Left renal cortex interstitium (tissue), 4 donors: Measurements from ENCODE around the gene TJP2. TPM values are rescaled to one million over a fixed set of nuclear protein-coding genes. Genes with fewer than 3 reads are reported as not detected.

ENCODE experiments used
- DNase-seq, 4 donors: peaks; one replicate each; pipeline ENCODE4 v3.0.0-alpha.2; 2013; ENCODE audit warnings: low read depth in 4 of 4, low spot score in 2 of 4, missing footprints in 1 of 4
- polyA plus RNA-seq, 4 donors: library from polyadenylated mRNA; unstranded; fragments of 120-200 nt; gene quantifications; one replicate each; pipeline ENCODE4 v1.2.1, GENCODE V29; 2013; ENCODE audit not compliant: insufficient read length in 4 of 4

TJP2 gene
- polyA plus RNA-seq, 4 donors, result 82.8 to 108 (median 99.3) TPM

- DNase-seq, result no peak
These were observed 16.2 kb downstream of the TJP2 start for GRCh38 chr9:69190086-69190862.

DNA sequence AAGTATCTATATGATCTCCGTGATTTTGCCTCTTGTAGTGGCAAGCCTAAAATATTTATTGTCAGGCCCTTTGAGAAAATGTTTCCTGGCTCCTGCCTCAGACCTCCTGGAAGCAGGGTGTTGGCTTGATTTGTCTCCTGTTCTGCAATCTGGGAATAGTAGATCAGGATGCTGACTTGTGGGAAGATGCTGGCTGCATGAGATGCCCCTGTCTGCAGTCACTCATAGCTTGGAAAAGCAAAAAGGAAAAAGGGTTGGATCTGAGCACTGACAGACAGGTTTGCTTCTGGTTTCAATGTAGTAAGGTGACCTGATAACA, 16.7 kb downstream of the TJP2 start:
- DNase-seq, result no peak

GRCh38 chr9:69191231-69191630, 17.2 kb downstream of the TJP2 start:
- DNase-seq, result no peak

- DNase-seq, result no peak
These were observed 18.1 kb downstream of the TJP2 start for GRCh38 chr9:69192214-69192613.

DNA sequence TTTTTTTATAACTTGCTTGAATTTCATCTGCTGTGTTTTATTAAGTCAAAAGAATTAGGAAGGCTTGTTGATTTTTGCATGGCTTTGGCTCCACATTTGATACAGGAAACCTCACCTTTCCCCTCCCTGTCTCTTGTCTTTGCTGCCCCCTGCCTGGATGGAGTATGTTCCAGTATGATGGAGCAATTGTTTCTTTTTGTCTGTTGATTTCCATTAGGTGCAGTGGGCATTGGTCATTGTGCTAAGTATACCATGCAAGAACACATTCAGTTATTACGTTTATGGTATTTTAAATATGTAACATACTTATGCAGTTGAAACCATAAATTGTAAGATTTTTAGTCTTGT, 19.6 kb downstream of the TJP2 start:
- DNase-seq, result no peak

GRCh38 chr9:69194702-69195418, 20.8 kb downstream of the TJP2 start:
- DNase-seq, result no peak

- no peak for DNase-seq
These were observed 21.6 kb downstream of the TJP2 start for GRCh38 chr9:69195668-69196067.

GRCh38 chr9:69197687-69198086, 23.6 kb downstream of the TJP2 start:
- DNase-seq, result no peak

DNA sequence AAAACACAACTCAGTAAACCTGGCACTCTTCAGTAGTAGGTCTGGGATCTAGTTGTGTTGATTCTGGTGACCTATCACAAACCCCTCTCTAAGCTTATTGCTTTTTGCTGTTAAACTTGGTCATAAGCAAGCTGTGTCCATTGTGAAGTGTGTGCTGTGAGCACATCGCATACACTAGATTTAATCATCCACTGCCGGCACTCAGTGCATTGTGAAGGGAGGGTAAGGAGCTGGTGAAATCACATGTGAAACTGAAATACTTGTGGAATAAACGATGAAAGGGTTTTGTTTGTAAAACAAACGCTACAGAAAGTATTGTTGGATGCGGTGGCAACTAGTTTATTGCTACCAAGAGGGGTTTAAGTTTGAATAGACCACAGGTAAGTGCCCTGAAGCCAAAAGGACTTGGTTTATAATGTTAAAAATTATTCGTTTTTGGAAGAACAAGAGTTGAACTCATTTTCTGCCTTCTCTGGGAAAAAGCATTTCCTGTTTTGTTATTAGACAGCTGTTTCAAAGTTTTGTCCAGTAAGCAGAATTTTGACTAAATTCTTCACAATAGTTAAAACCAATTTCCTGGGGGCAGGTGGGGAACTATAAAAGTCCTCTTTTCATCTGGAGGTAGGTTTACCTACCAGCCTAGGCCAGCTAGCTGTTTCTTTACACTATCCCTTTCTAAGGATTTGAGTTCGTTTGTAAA, 24.6 kb downstream of the TJP2 start:
- no peak for DNase-seq

GRCh38 chr9:69199769-69200470, 25.8 kb downstream of the TJP2 start:
- DNase-seq, result no peak

DNA sequence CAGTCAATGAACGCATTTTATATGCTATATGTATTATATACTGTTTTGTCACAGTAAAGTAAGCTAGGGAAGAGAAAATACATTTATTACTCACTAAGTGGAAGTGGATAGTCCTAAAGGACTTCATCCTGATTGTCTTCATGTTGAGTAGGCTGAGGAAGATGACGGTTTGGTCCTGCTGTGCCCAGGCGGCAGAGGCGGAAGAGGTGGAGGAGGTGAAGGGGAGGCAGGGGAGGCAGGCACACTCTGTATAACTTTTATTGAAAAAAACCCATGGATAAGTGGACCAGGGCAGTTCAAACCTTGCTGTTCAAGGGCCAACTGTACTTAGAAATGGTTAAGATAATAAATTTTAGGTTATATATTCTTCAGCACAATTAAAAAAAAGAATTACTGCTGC, 28.5 kb downstream of the TJP2 start:
- DNase-seq, result no peak

- no peak for DNase-seq
These were observed 30.2 kb downstream of the TJP2 start for GRCh38 chr9:69204326-69204725.

DNA sequence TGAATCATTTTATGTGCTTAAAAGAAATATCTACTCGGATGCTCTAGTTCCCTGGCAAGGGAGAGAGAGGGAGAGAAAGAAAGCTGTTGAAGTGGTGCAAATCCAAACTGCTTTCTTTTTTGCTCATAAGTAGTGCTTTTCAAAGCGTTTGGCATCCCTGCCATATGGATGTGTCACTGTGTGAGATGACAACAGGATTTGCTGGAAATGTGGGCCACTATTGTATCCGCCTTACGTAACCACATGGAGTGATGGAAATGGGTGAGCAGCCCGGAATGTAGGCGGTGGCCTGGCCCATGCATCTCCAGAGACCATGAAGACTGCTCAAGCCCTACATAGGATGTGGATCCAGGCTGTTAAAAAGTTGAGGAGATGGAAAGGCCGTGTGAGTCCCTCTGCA, 30.8 kb downstream of the TJP2 start:
- DNase-seq, result no peak

GRCh38 chr9:69206047-69206446, 32.0 kb downstream of the TJP2 start:
- DNase-seq, result no peak

DNA sequence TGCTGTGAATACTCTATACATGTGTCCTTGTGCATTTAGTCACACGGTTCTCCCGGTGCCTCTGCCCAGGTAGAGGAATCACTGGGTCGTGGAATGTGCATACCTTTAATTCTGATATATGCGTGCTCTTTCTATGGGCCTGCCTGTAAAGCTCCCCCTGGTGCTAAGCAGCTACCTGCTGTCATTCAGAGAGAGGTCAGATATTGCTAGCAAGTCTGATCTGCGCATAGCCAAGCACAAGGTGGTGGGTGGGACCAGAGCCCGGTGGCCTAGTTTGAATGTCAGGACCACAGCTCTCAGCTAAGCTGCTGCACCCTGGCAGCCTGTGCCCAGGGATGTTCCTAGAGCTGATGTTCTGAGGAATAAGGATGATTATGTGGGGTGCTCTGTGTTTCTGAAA, 33.4 kb downstream of the TJP2 start:
- DNase-seq, result no peak

DNA sequence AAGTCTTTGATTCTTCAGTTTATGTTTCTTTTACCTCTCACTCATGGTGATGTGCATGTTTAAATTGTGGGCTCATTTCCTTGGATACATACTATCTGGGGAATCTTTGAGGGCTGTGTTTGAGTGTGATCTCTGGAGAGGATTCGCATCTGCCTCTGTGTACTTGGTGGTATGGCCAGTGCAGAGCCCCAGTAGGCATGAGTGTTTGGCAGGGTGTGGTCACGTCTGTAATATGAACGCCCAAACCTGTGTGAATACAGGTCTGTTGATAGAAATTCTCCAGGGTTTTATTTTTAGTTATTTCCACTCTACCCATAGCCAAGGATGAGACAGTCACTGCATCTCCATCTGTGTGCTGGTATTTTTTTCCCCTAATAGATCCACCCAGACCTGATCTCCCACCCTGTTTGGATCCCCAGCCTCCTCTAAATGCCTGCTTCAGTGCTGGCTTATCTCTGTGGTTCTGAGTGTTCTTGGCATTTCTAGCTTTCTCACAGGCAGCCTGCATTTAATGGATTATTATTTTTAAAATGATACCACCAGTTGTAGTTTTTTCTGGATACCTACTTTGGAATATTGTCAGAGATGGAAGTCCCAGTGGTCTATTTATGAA, 37.5 kb downstream of the TJP2 start:
- DNase-seq, result no peak

GRCh38 chr9:69213647-69214046, 39.6 kb downstream of the TJP2 start:
- no peak for DNase-seq

DNA sequence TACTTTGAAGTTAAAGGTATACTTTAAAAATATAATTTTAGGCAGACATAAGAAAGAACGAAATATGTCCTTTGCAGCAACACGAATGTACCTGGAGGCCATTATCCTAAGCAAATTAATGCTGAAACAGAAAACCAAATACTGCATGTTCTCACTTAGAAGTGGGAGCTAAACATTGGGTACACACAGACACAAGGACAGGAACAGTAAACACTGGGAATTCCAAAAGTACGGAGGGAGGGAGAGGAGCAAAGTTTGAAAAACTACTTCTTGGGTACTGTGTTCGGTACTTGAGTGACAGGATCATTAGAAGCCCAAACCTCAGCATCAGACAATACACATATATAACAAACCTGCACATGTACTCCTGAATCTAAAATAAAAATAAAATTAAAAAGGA, 40.9 kb downstream of the TJP2 start:
- no peak for DNase-seq

- no peak for DNase-seq
These were observed 41.9 kb downstream of the TJP2 start for GRCh38 chr9:69215774-69216485.

DNA sequence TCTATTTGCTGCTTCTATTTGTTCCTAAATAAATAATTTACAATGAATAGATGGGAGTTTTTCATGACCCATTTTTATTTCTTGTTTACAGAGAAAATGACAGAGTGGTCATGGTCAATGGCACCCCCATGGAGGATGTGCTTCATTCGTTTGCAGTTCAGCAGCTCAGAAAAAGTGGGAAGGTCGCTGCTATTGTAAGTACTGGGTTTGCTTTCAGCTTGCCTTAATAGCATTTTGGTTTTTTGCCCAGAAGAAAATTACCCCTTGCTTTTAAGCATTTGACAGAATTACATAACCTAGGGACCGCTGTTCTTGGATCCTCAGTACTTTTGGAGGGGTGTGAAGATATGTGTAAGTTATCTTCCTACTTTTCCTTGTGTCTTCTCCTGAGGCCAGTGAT, 44.1 kb downstream of the TJP2 start:
- no peak for DNase-seq
